Hepatic stellate cell (primary cell): ENCODE measurements around the gene RNF123.

Experiments used
- DNase-seq: peaks from one replicate; pipeline ENCODE4 v3.0.0; 2011; ENCODE audit warnings: low spot score

Gene RNF123

GRCh38 chr3:49689046-49689907 is at the start of gene RNF123, which contains the start of gene MST1:
TSS of gene RNF123 (plus strand) at chr3:49689557. CDS start at chr3:49691166, 1,609 bp downstream.
TSS of gene MST1 (minus strand) at chr3:49689474. CDS start at chr3:49688691, 783 bp downstream.
- peak; percentile 94 for DNase-seq

- no peak for DNase-seq
Measured at GRCh38 chr3:49641292-49641691, 48.1 kb upstream of the RNF123 start.

DNA sequence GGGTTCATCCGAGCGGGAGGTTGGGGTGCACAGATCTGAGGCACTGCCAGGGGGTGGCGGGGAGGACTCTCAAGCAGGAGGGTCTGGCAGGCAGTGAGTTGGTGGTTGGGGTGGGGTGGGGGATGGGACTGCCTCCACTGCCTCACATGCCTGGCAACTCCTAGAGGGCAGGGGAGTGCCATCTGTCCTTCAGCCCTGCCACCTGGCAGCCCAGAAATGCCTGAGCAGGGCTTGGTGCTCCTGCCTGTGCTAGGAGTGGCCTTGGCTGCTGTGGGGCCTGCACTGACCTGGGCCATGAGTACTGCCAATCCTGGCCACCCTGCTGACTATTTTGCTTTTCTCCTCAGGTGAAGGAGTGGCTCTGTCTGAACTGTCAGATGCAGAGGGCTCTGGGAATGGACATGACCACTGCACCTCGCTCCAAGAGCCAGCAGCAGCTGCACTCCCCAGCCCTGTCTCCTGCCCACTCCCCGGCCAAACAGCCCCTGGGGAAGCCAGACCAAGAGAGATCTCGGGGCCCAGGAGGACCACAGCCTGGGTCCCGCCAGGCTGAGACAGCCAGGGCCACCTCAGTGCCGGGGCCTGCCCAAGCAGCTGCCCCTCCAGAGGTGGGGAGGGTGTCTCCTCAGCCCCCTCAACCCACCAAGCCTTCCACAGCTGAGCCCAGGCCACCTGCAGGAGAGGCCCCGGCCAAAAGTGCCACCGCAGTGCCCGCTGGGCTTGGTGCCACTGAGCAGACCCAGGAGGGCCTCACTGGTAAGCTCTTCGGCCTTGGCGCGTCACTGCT is 47.2 kb upstream of the RNF123 start:
- DNase-seq: no peak

GRCh38 chr3:49642708-49643145 is 46.6 kb upstream of the RNF123 start:
- DNase-seq: no peak

DNA sequence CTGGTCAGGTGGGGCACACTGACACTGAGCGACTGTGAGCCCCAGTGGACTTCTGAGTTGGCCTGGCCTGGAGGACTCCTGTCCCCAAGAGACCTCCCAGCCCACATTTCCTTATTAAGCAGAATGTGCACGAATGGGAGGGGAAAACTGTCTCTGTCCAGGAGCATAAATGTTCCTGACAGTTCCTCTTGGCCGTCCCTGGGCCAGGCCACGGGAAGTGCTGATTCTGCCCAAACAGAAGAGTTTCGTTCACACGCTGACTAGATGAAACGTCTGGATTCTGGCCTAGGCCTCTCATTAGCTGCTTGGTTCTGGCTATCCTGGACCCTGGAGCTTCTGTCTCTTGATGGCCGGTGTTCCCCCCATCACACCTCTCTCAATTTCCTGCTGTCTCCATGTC is 44.7 kb upstream of the RNF123 start:
- no peak for DNase-seq

DNA sequence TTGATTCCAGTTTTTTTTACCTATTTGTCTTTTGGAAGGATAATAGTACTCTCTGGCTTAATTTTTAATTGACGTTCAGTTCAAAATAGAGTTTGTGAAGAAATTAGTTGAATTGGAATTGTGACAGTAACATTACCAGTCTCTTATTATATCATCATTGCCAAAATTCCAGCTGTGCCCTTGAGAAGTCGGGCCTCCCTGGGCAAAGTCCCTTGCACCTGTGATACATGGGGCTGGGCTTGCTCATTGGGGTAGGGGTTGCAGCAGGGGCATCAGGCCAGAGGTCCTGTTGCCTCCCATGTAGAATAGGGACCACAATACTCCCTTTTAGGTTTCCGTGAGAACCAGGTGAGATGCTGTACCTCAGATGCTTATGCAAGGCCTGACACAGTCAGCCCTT is 43.1 kb upstream of the RNF123 start:
- DNase-seq: no peak

DNA sequence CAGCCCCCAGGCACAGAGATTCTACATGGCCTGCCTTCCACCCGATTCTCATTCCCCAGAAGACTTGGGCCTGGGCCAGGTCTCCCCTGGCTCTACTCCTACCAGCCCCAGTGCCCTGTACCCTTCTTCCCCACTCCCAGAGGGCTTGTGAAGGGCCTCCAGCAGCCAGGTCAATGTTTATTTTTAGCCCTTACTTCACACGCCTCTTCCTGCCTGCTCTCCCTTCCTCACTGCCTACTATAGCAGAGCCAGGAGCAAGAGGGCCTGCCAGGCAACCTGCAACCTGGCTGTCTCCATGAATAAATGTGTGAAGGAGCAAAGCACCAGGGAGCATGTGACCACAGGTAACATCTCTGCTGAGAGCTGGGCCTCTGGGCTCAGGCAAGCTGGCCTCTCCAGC is 41.6 kb upstream of the RNF123 start:
- DNase-seq: no peak

DNA sequence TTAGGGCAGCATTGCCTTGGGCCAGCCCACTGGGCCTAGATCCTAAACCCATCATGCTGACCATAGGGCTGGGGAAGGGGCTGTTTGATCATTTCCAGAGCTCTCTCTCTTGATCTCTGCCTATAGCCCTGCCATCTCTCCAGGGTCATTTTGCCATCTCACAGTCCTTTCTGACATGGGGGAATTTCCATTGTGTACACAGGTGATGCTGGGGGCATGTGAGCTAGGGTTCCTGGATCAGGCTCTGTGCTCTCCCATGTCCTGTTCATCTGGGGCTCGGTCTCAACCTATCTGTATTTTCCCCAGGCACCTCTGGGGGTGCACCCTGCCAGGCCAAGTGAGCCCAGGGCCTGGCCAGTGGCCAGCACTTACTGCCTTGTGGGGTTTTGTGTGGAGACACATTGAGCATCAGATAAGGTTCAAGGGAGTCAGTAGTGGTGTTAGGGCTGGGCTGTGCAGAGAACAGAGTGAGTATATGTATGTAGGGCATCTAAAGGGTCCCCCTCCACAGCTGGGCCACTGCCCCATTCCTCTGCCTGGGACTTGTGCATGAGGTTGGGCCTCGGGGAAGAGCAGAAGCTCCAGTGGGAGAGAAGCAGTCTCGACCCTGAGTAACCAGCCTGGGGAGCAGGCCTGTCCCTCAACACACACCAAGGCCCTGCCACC is 40.9 kb upstream of the RNF123 start:
- DNase-seq: no peak

- DNase-seq: no peak
Measured at GRCh38 chr3:49649576-49649975, 39.8 kb upstream of the RNF123 start.

DNA sequence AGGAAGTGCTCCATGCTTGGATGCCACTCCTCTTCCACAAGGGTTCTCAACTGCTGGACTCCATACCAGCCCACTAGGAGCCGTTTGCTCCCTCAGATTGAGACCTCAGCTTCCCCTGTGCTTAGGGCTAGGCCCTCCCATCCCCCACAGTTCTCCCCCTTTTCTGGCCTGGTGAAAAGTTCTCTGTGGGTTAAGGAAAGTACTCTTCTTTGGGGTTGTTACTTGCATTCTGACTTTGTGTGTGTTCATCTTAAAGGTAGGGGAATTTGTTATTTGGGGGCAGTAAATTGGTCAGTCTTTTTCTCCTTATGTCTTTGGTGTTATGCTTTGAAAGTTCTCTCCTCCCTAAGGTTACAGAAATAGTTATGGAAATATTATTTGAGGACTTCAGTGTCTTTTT is 39.2 kb upstream of the RNF123 start:
- no peak for DNase-seq

GRCh38 chr3:49650637-49651036 is 38.7 kb upstream of the RNF123 start:
- DNase-seq: no peak

DNA sequence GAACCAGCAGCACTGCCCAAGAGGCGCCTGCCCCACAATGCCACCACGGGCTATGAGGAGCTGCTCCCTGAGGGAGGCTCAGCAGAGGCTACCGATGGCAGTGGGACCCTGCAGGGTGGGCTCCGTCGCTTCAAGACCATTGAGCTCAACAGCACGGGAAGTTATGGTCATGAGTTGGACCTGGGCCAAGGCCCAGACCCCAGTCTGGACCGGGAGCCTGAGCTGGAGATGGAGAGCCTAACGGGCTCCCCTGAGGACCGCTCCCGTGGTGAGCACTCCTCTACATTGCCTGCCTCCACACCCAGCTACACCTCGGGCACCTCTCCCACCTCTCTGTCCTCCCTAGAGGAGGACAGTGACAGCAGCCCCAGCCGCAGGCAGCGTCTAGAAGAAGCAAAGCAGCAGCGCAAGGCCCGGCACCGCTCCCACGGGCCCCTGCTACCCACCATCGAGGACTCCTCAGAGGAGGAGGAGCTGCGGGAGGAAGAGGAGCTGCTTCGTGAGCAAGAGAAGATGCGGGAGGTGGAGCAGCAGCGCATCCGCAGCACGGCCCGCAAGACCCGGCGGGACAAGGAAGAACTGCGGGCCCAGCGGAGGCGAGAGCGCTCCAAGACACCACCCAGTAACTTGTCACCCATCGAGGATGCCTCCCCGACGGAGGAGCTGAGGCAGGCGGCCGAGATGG is 37.0 kb upstream of the RNF123 start:
- no peak for DNase-seq

DNA sequence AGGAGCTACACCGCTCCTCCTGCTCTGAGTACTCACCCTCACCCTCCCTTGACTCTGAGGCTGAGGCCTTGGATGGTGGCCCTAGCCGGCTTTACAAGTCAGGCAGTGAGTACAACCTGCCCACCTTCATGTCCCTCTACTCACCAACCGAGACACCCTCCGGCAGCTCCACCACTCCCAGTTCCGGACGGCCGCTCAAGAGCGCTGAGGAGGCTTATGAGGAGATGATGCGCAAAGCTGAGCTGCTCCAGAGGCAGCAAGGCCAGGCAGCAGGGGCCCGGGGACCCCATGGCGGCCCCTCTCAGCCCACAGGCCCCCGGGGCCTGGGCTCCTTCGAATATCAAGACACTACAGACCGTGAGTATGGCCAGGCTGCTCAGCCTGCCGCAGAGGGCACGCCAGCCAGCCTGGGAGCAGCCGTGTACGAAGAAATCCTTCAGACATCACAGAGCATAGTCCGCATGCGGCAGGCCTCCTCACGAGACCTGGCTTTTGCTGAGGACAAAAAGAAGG is 36.4 kb upstream of the RNF123 start:
- no peak for DNase-seq

GRCh38 chr3:49653621-49654020 is 35.7 kb upstream of the RNF123 start:
- no peak for DNase-seq

DNA sequence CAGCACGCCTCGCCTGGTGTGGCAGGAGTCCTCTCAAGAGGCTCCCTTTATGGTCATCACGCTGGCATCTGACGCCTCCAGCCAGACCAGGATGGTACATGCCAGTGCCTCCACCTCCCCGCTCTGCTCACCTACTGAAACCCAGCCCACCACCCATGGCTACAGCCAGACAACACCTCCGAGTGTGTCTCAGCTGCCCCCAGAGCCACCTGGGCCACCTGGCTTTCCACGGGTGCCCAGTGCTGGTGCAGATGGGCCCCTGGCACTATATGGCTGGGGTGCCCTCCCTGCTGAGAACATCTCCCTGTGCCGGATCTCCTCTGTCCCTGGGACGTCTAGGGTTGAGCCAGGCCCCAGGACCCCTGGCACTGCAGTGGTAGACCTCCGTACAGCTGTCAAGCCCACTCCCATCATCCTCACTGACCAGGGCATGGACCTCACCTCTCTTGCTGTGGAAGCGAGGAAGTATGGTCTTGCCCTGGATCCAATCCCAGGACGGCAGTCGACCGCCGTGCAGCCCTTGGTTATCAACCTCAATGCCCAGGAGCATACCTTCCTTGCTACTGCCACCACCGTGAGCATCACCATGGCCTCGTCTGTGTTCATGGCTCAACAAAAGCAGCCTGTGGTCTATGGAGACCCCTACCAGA is 35.1 kb upstream of the RNF123 start:
- no peak for DNase-seq

GRCh38 chr3:49654955-49655556 is 34.3 kb upstream of the RNF123 start:
- no peak for DNase-seq

DNA sequence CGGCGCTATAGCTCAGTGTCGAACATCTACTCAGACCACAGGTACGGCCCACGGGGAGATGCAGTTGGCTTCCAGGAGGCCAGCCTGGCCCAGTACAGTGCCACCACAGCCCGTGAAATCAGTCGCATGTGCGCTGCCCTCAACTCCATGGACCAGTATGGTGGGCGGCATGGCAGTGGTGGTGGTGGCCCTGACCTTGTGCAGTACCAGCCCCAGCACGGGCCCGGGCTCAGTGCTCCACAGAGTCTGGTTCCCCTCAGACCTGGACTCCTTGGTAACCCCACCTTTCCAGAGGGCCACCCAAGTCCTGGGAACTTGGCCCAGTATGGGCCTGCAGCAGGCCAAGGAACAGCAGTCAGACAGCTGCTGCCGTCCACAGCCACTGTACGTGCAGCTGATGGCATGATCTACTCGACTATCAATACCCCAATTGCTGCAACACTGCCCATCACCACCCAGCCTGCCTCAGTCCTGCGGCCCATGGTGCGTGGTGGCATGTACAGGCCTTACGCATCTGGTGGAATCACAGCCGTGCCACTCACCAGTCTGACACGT is 33.5 kb upstream of the RNF123 start:
- DNase-seq: no peak

- no peak for DNase-seq
Measured at GRCh38 chr3:49656541-49657112, 32.7 kb upstream of the RNF123 start.

- DNase-seq: no peak
Measured at GRCh38 chr3:49657208-49657915, 32.0 kb upstream of the RNF123 start.
